Erythroblast (primary cell): Measurements from ENCODE around the gene TSPAN9.

Source experiments
- DNase-seq, 2 experiments: peaks; one replicate each; lab custom pipeline; 2025; lab: John Stamatoyannopoulos, UW
- GATA1 ChIP-seq: IDR thresholded peaks from 2 replicates; pipeline ENCODE4 v1.6.1; 2011; ENCODE audit warnings: low read depth, mild to moderate bottlenecking, control low read depth, low read length, moderate library complexity
- POLR2A ChIP-seq: IDR thresholded peaks from 2 replicates; pipeline ENCODE4 v1.6.1; 2011; ENCODE audit warnings: mild to moderate bottlenecking, low read length

The TSPAN9 gene

DNA sequence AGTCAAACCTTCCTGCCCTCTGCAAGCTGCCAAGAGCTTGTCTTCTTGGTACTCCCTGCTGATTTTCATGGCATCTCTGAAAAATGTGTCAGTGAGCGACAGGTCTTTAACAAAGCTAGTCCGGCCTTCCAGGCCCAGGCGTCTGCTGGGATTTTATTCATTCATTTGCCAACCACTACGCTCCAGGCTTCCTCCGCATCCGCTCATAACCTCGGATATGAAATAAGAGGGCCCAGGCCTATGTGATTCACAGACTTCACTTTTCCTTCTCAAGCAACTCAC is 13.8 kb downstream of the TSPAN9 start:
- TF ChIP-seq GATA1: no peak
- TF ChIP-seq POLR2A: no peak
- no peak for DNase-seq

DNA sequence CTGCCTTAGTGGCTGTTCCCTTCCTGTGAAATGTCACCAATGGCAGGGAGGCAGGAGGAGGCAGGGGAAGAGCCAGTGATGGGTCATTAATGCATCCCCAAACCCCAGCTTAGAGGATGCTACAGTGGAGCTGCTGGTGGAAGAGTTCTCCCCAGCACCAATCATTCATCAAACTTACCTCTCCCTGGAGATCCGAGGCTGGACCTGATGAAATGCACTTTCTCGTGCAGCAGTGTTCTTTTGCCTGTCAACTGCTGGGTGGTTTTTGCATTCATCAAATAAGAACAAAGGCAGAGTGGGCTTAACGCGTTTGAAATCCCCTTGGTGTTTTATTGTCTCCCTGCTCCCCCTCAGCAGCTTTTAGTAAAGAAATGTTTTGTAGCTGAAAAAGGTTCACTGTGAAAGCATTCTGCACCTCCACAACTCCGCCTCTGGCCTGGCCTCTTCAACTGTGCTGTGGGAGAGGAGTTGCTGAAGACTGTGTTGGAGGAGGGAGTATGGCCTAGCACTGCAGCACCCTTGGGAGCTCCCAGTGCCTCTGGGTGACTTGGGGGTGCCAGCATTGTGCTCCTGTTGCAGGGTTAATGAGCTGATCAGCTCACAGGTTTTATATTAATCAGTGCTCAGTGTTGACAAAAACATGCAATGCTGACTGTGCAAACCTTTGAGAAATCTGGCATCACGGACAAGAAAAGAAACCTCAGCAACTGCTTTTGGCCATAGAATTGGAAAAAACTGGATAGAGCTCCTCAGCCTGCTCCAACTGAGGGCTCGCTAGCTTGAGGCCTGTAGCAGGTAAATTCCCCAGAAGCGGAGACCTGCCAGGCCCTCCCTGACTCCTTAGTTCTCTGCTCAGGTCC is 14.4 kb downstream of the TSPAN9 start:
- TF ChIP-seq GATA1: no peak
- TF ChIP-seq POLR2A: no peak
- no peak for DNase-seq

GRCh38 chr12:3092764-3093163 is 15.6 kb downstream of the TSPAN9 start:
- DNase-seq: no peak
- TF ChIP-seq GATA1: no peak

DNA sequence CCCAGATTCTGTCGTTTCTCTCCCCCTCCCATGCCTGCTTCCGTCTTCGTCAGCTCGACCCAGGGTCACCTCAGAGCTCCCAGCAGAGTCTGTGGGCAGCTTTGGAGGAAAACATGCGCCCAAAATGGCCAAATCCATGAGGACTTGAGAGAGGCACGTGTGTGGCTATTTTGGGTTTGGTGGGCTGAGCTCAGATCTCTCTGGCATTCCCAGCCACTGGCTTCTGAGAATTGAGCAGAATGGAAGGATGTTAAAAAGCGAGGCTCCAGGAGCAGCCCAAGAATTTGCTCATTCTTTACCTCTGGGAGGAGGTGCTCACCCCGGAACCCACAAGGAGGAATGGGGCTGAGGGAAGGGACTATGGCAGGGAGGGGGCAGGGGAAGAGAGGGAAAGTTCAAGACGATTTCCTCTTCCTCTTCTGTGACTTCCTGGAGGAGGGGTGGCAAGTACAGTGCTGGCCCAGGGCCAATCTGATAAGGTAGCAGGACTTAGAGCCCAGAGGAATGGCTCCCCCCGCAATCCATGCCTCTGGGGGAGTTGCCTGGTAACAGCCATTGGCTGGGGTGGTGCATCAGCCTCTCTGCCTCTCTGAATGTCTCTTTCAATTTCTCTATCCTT is 20.1 kb downstream of the TSPAN9 start:
- no peak for TF ChIP-seq GATA1
- TF ChIP-seq POLR2A: no peak
- DNase-seq: peak; percentile 55 to 57

- DNase-seq: no peak
- TF ChIP-seq POLR2A: no peak
- no peak for TF ChIP-seq GATA1
These were observed 20.7 kb downstream of the TSPAN9 start for GRCh38 chr12:3097836-3098235.

GRCh38 chr12:3098436-3098835 is 21.3 kb downstream of the TSPAN9 start:
- no peak for DNase-seq
- no peak for TF ChIP-seq POLR2A
- TF ChIP-seq GATA1: no peak

DNA sequence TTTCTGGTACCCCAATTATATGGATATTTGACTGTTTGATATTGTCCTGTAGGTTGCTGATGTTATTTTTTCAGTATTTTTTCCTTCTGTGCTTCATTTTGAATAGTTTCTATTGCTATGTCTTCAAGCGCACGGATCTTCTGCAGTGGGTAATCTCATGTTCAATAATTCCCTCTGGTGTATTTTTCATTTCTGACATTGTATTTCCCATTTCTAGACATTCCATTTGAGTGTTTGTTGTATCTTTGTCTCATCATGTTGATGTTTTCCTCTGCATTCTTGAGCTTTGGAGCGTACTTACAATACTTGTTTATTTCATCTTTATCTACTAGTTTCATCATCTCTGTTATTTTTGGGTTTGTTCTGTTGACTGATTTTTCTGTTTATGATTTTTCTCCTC is 22.0 kb downstream of the TSPAN9 start:
- no peak for DNase-seq
- TF ChIP-seq POLR2A (no peak), GATA1 (no peak)

DNA sequence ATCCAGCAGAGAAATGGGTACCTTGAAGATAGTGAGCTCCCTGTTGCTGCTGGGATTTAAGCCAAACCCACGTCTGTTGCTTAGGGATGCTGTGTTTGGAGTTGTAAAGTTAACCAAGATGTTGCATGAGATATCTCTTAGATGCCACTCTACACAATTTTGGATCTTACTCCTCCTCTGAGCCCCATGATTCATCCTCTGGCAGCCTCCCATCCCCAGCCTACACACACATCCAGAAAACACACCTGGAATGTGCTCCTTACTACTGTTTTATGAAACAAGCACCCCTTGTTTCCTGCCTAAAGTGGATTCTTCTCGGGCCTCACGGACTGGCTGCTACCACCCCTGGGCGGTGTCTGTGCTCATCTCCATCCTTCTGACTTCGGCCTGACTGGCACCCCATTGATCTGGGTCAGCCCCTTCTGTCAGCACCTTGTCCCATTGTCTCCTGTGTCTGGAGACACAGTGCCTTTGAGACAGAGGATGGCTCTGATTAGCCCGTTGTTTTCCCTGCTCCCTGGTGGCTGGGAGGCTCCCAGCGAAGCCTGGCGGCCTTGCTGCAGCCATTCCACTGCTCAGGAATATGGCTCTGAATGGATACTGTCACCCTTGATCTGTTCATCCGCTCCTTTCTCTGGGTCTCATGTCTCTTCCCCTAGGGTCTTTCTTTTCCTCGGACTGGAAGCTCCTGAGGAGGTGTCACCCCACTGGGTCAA is 24.3 kb downstream of the TSPAN9 start:
- TF ChIP-seq POLR2A: no peak
- TF ChIP-seq GATA1: no peak
- DNase-seq: no peak

DNA sequence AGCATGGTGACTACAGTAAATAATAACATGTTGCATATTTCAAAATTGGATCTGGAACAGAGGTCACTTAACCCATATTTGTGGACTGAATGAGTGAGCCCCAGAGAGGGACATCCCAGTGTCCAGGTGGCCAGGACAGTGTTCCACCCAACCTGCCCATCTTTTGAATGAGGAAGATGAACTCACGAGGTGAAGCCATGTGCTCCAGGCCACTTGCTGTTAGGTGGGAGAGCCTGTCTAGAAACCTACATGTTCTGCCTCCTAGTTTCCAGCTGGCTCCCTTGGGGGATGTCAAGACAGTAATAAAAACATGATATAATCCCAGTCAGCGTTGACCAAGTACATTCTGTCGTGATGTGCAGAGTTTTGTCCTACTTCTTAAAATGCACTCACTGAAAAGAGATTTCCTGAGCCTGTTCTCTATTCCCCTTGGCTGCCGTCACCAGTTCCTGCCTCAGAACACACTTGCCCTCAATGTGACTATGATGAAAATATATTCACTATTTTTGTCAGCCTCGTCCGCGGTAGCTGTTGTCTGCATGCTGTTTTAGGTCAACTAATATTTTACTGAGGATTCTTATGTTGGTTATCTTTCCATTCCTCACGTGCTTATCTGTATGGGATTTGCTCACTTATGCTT is 25.7 kb downstream of the TSPAN9 start:
- DNase-seq: no peak
- no peak for TF ChIP-seq POLR2A
- no peak for TF ChIP-seq GATA1

- no peak for TF ChIP-seq GATA1
- TF ChIP-seq POLR2A: no peak
- DNase-seq: no peak
These were observed 26.6 kb downstream of the TSPAN9 start for GRCh38 chr12:3103806-3104205.

DNA sequence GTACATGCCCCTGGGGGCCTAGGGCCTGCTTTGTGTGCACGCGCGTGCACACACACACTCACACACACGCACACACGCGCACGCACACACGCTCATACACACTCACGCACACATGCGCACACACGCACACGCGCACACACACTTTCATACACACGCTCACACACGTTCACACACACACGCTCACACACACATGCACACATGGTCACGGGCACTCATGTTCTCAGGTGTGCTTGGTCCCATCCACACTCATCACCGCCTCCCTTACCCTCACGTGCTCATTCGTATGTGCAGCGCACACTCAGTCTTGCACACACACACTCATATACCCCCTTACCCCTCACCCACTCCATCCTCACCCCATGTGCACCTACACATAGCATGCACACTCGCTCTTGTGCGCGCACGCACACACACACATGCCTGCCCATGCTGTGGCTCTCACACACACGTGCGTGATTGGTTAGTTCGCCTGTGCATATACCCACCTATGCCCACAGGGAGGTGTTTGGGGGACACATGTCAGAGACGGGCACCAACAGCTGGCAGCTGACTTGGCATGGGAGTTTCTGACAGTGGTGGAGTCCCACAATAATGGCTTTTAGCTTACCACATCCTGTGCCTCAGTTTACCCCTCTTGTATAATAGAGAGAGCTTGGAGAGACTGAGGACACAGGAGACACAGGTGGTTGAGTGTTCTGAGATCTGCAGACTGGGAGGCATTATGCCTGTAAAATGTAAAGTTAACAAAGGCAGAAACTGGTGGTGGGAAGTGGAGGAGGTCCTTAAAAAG is 28.7 kb downstream of the TSPAN9 start:
- TF ChIP-seq GATA1 (no peak), POLR2A (no peak)
- no peak for DNase-seq

DNA sequence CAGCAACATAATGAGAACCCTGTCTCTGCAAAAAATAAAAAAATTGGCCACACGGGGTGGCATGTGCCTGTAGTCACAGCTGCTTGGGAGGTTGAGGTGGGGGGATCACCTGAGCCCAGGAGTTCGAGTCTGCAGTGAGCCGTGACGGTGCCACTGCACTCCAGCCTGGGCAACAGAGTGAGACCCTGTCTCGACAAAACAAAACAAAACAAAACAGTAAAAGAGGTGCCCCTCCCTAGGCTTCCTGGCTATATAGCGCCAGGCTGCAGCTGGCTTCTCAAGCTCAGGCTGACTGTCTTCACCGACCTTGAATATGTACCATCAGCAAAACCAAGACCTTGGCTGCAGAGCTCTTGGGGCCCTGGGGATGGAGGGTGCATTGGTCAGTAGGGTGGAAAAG is 29.4 kb downstream of the TSPAN9 start:
- no peak for TF ChIP-seq POLR2A
- TF ChIP-seq GATA1: no peak
- DNase-seq: no peak

DNA sequence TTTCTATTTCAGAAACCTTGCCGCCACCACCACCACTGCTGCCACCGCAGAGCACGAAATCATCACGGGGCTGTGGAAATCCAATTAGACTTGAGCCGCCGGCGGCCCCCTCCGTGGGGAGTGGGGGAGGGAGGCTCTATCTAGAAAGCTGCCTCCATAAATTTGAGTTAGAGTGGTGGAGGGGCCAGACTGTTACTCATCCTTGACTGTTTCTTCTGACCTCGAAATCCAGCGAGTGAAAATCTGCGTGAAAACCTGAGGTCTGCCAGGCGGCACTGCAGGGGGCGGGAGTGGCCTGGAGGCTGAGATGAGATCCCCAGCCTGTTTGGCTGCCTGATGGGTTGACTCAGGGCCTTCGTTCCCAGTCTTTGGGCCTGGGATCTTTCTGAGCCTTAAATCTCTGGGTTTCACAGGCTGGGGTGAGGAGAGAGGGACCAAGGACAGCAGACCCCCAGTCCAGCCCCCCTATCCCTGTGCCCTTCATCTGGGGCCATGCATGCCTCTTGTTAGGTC is 29.9 kb downstream of the TSPAN9 start:
- TF ChIP-seq GATA1 (no peak), POLR2A (no peak)
- no peak for DNase-seq

DNA sequence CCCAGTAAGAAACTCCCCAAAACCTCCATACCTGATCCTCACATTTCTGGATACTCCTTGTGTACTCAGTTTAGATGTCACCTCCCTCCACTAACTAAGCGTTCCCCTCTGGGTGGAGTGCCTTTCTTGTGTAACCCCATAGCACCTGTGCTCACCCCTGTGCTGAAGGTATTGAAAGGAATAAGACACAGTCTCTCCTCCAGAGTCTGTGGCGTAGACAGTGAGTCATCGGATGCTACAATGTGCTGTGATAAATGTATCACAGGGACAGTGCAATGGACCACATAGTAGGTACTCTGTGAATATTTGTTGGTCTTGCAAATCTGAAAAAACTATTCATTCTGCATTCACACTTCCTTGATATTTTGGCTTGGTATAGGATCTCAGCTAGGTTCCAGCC is 30.8 kb downstream of the TSPAN9 start:
- TF ChIP-seq GATA1: no peak
- no peak for TF ChIP-seq POLR2A
- DNase-seq: no peak
